ENCODE results near the gene IFI30.

Gene IFI30

GRCh38 chr19:18198374-18198773 is 24.8 kb downstream of the IFI30 start:
- TF ChIP-seq SUZ12 (IDR thresholded peaks at IDR 0.05; ENCODE audit: extremely low read depth, insufficient read depth, insufficient read length) (no peak), ZNF274 (IDR thresholded peaks at IDR 0.05; ENCODE audit: low read depth, low read length) (no peak), YY1 (IDR thresholded peaks at IDR 0.05; ENCODE audit: insufficient read depth, insufficient read length) (no peak)
- H3K9me3 ChIP-seq (ENCODE audit: insufficient read depth, low read length), result no peaks in the 10 kb centered on the region
- no peak overlapping the region for H3K9ac ChIP-seq (ENCODE audit: insufficient read length, low read depth)
- no peak for DNase-seq (ENCODE audit: low read depth, low spot score)
- H3K27me3 ChIP-seq (ENCODE audit: insufficient read depth, insufficient read length), result peaks cover 7% of the 10 kb centered on the region
- peaks cover 30% of the 10 kb centered on the region for H3K36me3 ChIP-seq (ENCODE audit: insufficient read depth, insufficient read length, low read length)
- no peak overlapping the region for H3K4me3 ChIP-seq (ENCODE audit: insufficient read length, low read depth)
- peaks cover 12% of the 10 kb centered on the region for H3K4me1 ChIP-seq (ENCODE audit: insufficient read depth, insufficient read length)

GRCh38 chr19:18202397-18202777 is 28.8 kb downstream of the IFI30 start:
- Histone ChIP-seq H3K4me1 (ENCODE audit: insufficient read depth, insufficient read length) (peaks cover 8% of the 10 kb centered on the region), H3K36me3 (ENCODE audit: insufficient read depth, insufficient read length, low read length) (peaks cover 14% of the 10 kb centered on the region), H3K4me3 (ENCODE audit: insufficient read length, low read depth) (no peak overlapping the region), H3K9ac (ENCODE audit: insufficient read length, low read depth) (peak overlapping the region; percentile 17), H3K9me3 (ENCODE audit: insufficient read depth, low read length) (no peaks in the 10 kb centered on the region), H3K27me3 (ENCODE audit: insufficient read depth, insufficient read length) (peaks cover 9% of the 10 kb centered on the region)
- no peak for DNase-seq (ENCODE audit: low read depth, low spot score)
- no peak for TF ChIP-seq YY1 (IDR thresholded peaks at IDR 0.05; ENCODE audit: insufficient read depth, insufficient read length)
- TF ChIP-seq SUZ12 (IDR thresholded peaks at IDR 0.05; ENCODE audit: extremely low read depth, insufficient read depth, insufficient read length), result no peak
- TF ChIP-seq ZNF274 (IDR thresholded peaks at IDR 0.05; ENCODE audit: low read depth, low read length), result no peak

- DNase-seq (ENCODE audit: low read depth, low spot score), result no peak
- TF ChIP-seq ZNF274 (IDR thresholded peaks at IDR 0.05; ENCODE audit: low read depth, low read length), result no peak
- TF ChIP-seq YY1 (IDR thresholded peaks at IDR 0.05; ENCODE audit: insufficient read depth, insufficient read length), result no peak
- no peak for TF ChIP-seq SUZ12 (IDR thresholded peaks at IDR 0.05; ENCODE audit: extremely low read depth, insufficient read depth, insufficient read length)
- Histone ChIP-seq H3K36me3 (ENCODE audit: insufficient read depth, insufficient read length, low read length) (peaks cover 10% of the 10 kb centered on the region), H3K27me3 (ENCODE audit: insufficient read depth, insufficient read length) (peaks cover 9% of the 10 kb centered on the region), H3K4me1 (ENCODE audit: insufficient read depth, insufficient read length) (peaks cover 8% of the 10 kb centered on the region), H3K9ac (ENCODE audit: insufficient read length, low read depth) (peak overlapping the region; percentile 83), H3K4me3 (ENCODE audit: insufficient read length, low read depth) (peak overlapping the region; percentile 91), H3K9me3 (ENCODE audit: insufficient read depth, low read length) (no peaks in the 10 kb centered on the region)
These were observed 29.3 kb downstream of the IFI30 start for GRCh38 chr19:18202778-18203407.

- H3K4me1 ChIP-seq (ENCODE audit: insufficient read depth, insufficient read length), result peaks cover 10% of the 10 kb centered on the region
- H3K36me3 ChIP-seq (ENCODE audit: insufficient read depth, insufficient read length, low read length), result peaks cover 4% of the 10 kb centered on the region
- peaks cover 9% of the 10 kb centered on the region for H3K27me3 ChIP-seq (ENCODE audit: insufficient read depth, insufficient read length)
- H3K4me3 ChIP-seq (ENCODE audit: insufficient read length, low read depth), result peak overlapping the region; percentile 91
- no peaks in the 10 kb centered on the region for H3K9me3 ChIP-seq (ENCODE audit: insufficient read depth, low read length)
- no peak for TF ChIP-seq YY1 (IDR thresholded peaks at IDR 0.05; ENCODE audit: insufficient read depth, insufficient read length)
- H3K9ac ChIP-seq (ENCODE audit: insufficient read length, low read depth), result peak overlapping the region; percentile 83
- no peak for DNase-seq (ENCODE audit: low read depth, low spot score)
These were observed 29.8 kb downstream of the IFI30 start for GRCh38 chr19:18203408-18203862.

- peak; percentile 100 for DNase-seq (ENCODE audit: low read depth, low spot score)
- H3K9ac ChIP-seq (ENCODE audit: insufficient read length, low read depth), result peak within 1 kb of the TSS; percentile 95
- H3K9me3 ChIP-seq (ENCODE audit: insufficient read depth, low read length), result no peaks in the 10 kb centered on the region
- no peak for TF ChIP-seq SUZ12 (IDR thresholded peaks at IDR 0.05; ENCODE audit: extremely low read depth, insufficient read depth, insufficient read length)
- peak within 1 kb of the TSS; percentile 91 for H3K4me3 ChIP-seq (ENCODE audit: insufficient read length, low read depth)
- peaks cover 12% of the 10 kb centered on the region for H3K4me1 ChIP-seq (ENCODE audit: insufficient read depth, insufficient read length)
- peaks cover 9% of the 10 kb centered on the region for H3K27me3 ChIP-seq (ENCODE audit: insufficient read depth, insufficient read length)
- H3K36me3 ChIP-seq (ENCODE audit: insufficient read depth, insufficient read length, low read length), result no peaks in the 10 kb centered on the region
These were observed 30.3 kb downstream of the IFI30 start, which contains the start of gene RAB3A for GRCh38 chr19:18203863-18204393. Gene RAB3A, minus strand, starts transcription at chr19:18204042. Its CDS starts 1,302 bp downstream, at chr19:18202740.

- Histone ChIP-seq H3K9ac (ENCODE audit: insufficient read length, low read depth) (peak overlapping the region; percentile 95), H3K4me3 (ENCODE audit: insufficient read length, low read depth) (peak overlapping the region; percentile 52), H3K9me3 (ENCODE audit: insufficient read depth, low read length) (no peaks in the 10 kb centered on the region), H3K36me3 (ENCODE audit: insufficient read depth, insufficient read length, low read length) (no peaks in the 10 kb centered on the region), H3K27me3 (ENCODE audit: insufficient read depth, insufficient read length) (peaks cover 9% of the 10 kb centered on the region), H3K4me1 (ENCODE audit: insufficient read depth, insufficient read length) (peaks cover 12% of the 10 kb centered on the region)
- TF ChIP-seq SUZ12 (IDR thresholded peaks at IDR 0.05; ENCODE audit: extremely low read depth, insufficient read depth, insufficient read length) (no peak), ZNF274 (IDR thresholded peaks at IDR 0.05; ENCODE audit: low read depth, low read length) (no peak), YY1 (IDR thresholded peaks at IDR 0.05; ENCODE audit: insufficient read depth, insufficient read length) (no peak)
- DNase-seq (ENCODE audit: low read depth, low spot score), result peak; percentile 64
These were observed 31.0 kb downstream of the IFI30 start for GRCh38 chr19:18204394-18205199.

- H3K9ac ChIP-seq (ENCODE audit: insufficient read length, low read depth), result peak overlapping the region; percentile 95
- H3K9me3 ChIP-seq (ENCODE audit: insufficient read depth, low read length), result no peaks in the 10 kb centered on the region
- H3K4me3 ChIP-seq (ENCODE audit: insufficient read length, low read depth), result peak overlapping the region; percentile 52
- peaks cover 12% of the 10 kb centered on the region for H3K4me1 ChIP-seq (ENCODE audit: insufficient read depth, insufficient read length)
- DNase-seq (ENCODE audit: low read depth, low spot score), result no peak
- no peak for TF ChIP-seq YY1 (IDR thresholded peaks at IDR 0.05; ENCODE audit: insufficient read depth, insufficient read length)
- TF ChIP-seq ZNF274 (IDR thresholded peaks at IDR 0.05; ENCODE audit: low read depth, low read length), result no peak
- no peak for TF ChIP-seq SUZ12 (IDR thresholded peaks at IDR 0.05; ENCODE audit: extremely low read depth, insufficient read depth, insufficient read length)
- peaks cover 9% of the 10 kb centered on the region for H3K27me3 ChIP-seq (ENCODE audit: insufficient read depth, insufficient read length)
- H3K36me3 ChIP-seq (ENCODE audit: insufficient read depth, insufficient read length, low read length), result no peaks in the 10 kb centered on the region
These were observed 31.7 kb downstream of the IFI30 start for GRCh38 chr19:18205200-18205892.

All from NT2/D1 (cell line).